ENCODE results near the gene VANGL1. TPM values are rescaled to one million over a fixed set of nuclear protein-coding genes. Genes with fewer than 3 reads are reported as not detected.

The VANGL1 gene
- total RNA-seq, 4 donors from 2014 or later, result 0.66 to 1.2 (median 1.1) TPM

GRCh38 chr1:115740811-115741210 is 99.0 kb downstream of the VANGL1 start:
- Histone ChIP-seq H3K4me1 (no peaks in the 10 kb centered on the region), H3K36me3 (peaks cover 0 to 8% of the 10 kb centered on the region in 2 donors), H3K27ac (no peak overlapping the region), H3K4me3 (no peak overlapping the region), H3K27me3 (no peaks in the 10 kb centered on the region), H3K9me3 (no peaks in the 10 kb centered on the region)
- ATAC-seq (no peak), DNase-seq (no peak)
- TF ChIP-seq, protein P1, sequence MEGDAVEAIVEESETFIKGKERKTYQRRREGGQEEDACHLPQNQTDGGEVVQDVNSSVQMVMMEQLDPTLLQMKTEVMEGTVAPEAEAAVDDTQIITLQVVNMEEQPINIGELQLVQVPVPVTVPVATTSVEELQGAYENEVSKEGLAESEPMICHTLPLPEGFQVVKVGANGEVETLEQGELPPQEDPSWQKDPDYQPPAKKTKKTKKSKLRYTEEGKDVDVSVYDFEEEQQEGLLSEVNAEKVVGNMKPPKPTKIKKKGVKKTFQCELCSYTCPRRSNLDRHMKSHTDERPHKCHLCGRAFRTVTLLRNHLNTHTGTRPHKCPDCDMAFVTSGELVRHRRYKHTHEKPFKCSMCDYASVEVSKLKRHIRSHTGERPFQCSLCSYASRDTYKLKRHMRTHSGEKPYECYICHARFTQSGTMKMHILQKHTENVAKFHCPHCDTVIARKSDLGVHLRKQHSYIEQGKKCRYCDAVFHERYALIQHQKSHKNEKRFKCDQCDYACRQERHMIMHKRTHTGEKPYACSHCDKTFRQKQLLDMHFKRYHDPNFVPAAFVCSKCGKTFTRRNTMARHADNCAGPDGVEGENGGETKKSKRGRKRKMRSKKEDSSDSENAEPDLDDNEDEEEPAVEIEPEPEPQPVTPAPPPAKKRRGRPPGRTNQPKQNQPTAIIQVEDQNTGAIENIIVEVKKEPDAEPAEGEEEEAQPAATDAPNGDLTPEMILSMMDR (IDR thresholded peaks at IDR 0.05 in 4 of 5, conservative IDR thresholded peaks at IDR 0.05 in 1 of 5), result no peak
- TF ChIP-seq POLR2A (IDR thresholded peaks at IDR 0.05), result no peak
- intact Hi-C loops (cut with DNase I; ENCODE audit: low total_unique reads), result no loop called here
- in situ Hi-C loops (cut with MboI; ENCODE audit: low sequenced_read_pairs in 4 of 4), result no loop called here

DNA sequence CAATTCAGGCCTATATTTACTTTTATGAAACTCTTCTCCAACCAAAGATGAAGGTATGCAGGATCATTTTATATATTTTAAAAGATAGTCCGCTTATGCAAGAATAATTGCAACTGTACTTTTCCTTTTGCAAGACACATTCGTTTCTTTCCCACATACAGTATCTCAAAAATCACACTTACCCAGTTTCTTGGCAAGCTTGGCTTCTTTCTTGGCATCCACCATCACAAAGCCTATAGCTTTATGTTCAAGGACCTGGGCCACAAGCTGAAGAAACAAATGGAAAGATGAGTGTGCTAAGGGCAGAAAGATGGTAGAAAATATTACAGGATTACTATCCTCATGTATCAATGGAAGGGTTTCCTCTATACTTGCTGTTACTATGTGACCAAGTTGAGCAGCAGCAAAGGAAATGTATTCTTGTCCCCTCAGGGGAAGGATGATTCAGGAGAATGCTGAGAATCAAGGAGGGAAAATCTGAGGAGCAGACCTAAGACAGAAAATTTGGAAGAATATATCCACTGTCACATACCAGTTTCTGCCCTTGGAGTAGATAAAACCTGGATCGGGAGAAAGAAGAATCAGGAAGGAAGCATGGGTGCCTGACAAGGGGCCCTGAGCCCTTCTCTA is 103.0 kb downstream of the VANGL1 start:
- TF ChIP-seq POLR2A (IDR thresholded peaks at IDR 0.05), result no peak
- TF ChIP-seq, protein P1 (IDR thresholded peaks at IDR 0.05 in 4 of 5, conservative IDR thresholded peaks at IDR 0.05 in 1 of 5), result no peak
- no peak overlapping the region for H3K27ac ChIP-seq
- intact Hi-C loops (cut with DNase I; ENCODE audit: low total_unique reads), result no loop called here
- no peak overlapping the region for H3K4me3 ChIP-seq
- in situ Hi-C loops (cut with MboI; ENCODE audit: low sequenced_read_pairs in 4 of 4), result no loop called here
- peaks cover 0 to 8% of the 10 kb centered on the region in 2 donors for H3K4me1 ChIP-seq
- no peak for DNase-seq
- H3K36me3 ChIP-seq, result no peaks in the 10 kb centered on the region
- no peaks in the 10 kb centered on the region for H3K27me3 ChIP-seq
- no peaks in the 10 kb centered on the region for H3K9me3 ChIP-seq
- no peak for ATAC-seq

DNA sequence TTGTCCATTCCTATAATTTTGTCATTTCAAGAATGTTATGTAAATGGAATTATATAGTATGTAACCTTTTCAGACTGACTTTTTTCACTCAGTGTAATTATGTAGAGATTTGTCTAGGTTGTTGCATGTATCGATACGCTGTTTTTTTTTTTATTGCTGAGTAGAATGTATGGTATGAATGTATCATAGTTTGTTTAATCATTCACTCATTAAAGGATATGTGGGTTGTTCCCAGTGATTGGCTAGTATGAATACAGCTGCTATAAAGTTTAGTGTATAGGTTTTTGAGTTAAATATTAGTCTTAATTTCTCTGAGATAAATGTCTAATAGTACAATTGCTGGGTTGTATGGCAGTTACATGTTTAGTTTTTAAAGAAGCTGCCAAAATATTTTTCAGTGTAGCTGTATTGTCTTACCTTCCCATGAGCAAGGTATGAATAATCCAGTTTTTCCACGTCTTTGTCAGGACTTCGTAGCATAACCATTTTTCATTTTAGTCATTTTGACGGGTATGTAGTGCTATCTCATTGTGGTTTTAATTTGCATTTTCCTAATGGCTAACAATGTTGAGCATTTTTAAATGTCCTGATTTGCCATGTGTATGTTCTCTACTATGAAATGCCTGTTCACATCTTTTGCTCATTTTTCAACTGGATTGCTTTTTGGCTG is 104.4 kb downstream of the VANGL1 start:
- intact Hi-C loops (cut with DNase I; ENCODE audit: low total_unique reads), result no loop called here
- no peak for ATAC-seq
- H3K4me1 ChIP-seq, result peaks cover 0 to 9% of the 10 kb centered on the region in 2 donors

More for the DNA sequence above, 104.4 kb downstream of the VANGL1 start:
- DNase-seq, result no peak
- in situ Hi-C loops (cut with MboI; ENCODE audit: low sequenced_read_pairs in 4 of 4), result no loop called here
- TF ChIP-seq, protein P1 (IDR thresholded peaks at IDR 0.05 in 4 of 5, conservative IDR thresholded peaks at IDR 0.05 in 1 of 5), result no peak
- H3K4me3 ChIP-seq, result no peak overlapping the region
- H3K9me3 ChIP-seq, result no peaks in the 10 kb centered on the region
- no peaks in the 10 kb centered on the region for H3K27me3 ChIP-seq
- no peak overlapping the region for H3K27ac ChIP-seq
- H3K36me3 ChIP-seq, result no peaks in the 10 kb centered on the region

Other genes with a start within 250 kb of the VANGL1 start
- 100 to 1,000 TPM in 1 of 4 donors, 10 to 100 TPM in 3; 16.5 to 207 (median 83.2) TPM for gene CASQ2, start 126.7 kb downstream of the VANGL1 start, total RNA-seq
- not detected for gene NHLH2, start 199.2 kb downstream of the VANGL1 start, total RNA-seq